H9 (cell line): ENCODE measurements around the gene TMEM140. TPM values are rescaled to one million over a fixed set of nuclear protein-coding genes. Genes with fewer than 3 reads are reported as not detected.

ENCODE experiments used
- DNase-seq: peaks from one replicate; pipeline ENCODE4 v3.0.0-alpha.2; 2017
- H2AFZ ChIP-seq: one replicate; pipeline ENCODE4 v1.6.1; 2013; ENCODE audit warnings: mild to moderate bottlenecking, low read length, control low read depth, moderate library complexity
- H2AK5ac ChIP-seq: 2 replicates; pipeline ENCODE4 v1.6.1; 2013; ENCODE audit warnings: low read length, control low read depth, mixed read lengths; ENCODE audit not compliant: insufficient read length
- H2BK120ac ChIP-seq: one replicate; pipeline ENCODE4 v1.6.1; 2013; ENCODE audit warnings: low read depth, mild to moderate bottlenecking, low read length, control low read depth, inconsistent platforms; ENCODE audit not compliant: poor library complexity, severe bottlenecking
- H2BK12ac ChIP-seq: 2 replicates; pipeline ENCODE4 v1.6.1; 2013; ENCODE audit warnings: low read length, control low read depth, mixed read lengths, low read depth; ENCODE audit not compliant: insufficient read length
- H2BK15ac ChIP-seq: 2 replicates; pipeline ENCODE4 v1.6.1; 2013; ENCODE audit warnings: low read depth, low read length, control low read depth
- H2BK20ac ChIP-seq: one replicate; pipeline ENCODE4 v1.6.1; 2013; ENCODE audit warnings: low read depth, mild to moderate bottlenecking, low read length, control low read depth, inconsistent platforms; ENCODE audit not compliant: poor library complexity, severe bottlenecking
- H2BK5ac ChIP-seq: 2 replicates; pipeline ENCODE4 v1.6.1; 2013; ENCODE audit warnings: low read length, control low read depth, mixed read lengths; ENCODE audit not compliant: insufficient read length
- H3K14ac ChIP-seq: 2 replicates; pipeline ENCODE4 v1.6.1; 2013; ENCODE audit warnings: low read length, control low read depth; ENCODE audit not compliant: insufficient read depth
- H3K18ac ChIP-seq: 2 replicates; pipeline ENCODE4 v1.6.1; 2013; ENCODE audit warnings: low read depth, mild to moderate bottlenecking, mixed read lengths, low read length, control low read depth; ENCODE audit not compliant: insufficient read length
- H3K23ac ChIP-seq: 2 replicates; pipeline ENCODE4 v1.6.1; 2013; ENCODE audit warnings: low read length, control low read depth, mixed read lengths, low read depth; ENCODE audit not compliant: insufficient read length
- H3K23me2 ChIP-seq: 2 replicates; pipeline ENCODE4 v1.6.1; 2013; ENCODE audit warnings: low read depth, mild to moderate bottlenecking, mixed read lengths, low read length, control low read depth; ENCODE audit not compliant: insufficient read length, poor library complexity, severe bottlenecking
- H3K27ac ChIP-seq: 2 replicates; pipeline ENCODE4 v1.5.1; 2013; ENCODE audit warnings: low read length, control low read depth, mixed read lengths, low read depth; ENCODE audit not compliant: insufficient read length
- H3K27me3 ChIP-seq: 2 replicates; pipeline ENCODE4 v1.6.1; 2013; ENCODE audit warnings: low read length, control low read depth, inconsistent platforms; ENCODE audit not compliant: insufficient read depth
- H3K4ac ChIP-seq: 2 replicates; pipeline ENCODE4 v1.6.1; 2013; ENCODE audit warnings: low read depth, mild to moderate bottlenecking, control low read depth, inconsistent platforms, low read length, moderate library complexity
- H3K4me1 ChIP-seq: 2 replicates; pipeline ENCODE4 v1.6.1; 2013; ENCODE audit warnings: low read length, control low read depth, inconsistent platforms; ENCODE audit not compliant: insufficient read depth
- H3K4me2 ChIP-seq: 2 replicates; pipeline ENCODE4 v1.6.1; 2013; ENCODE audit warnings: low read length, control low read depth, mixed read lengths; ENCODE audit not compliant: insufficient read length, insufficient read depth
- H3K56ac ChIP-seq: 2 replicates; pipeline ENCODE4 v1.6.1; 2013; ENCODE audit warnings: low read depth, mild to moderate bottlenecking, mixed read lengths, low read length, control low read depth; ENCODE audit not compliant: insufficient read length
- H3K79me1 ChIP-seq: 2 replicates; pipeline ENCODE4 v1.6.1; 2013; ENCODE audit warnings: low read depth, mild to moderate bottlenecking, moderate library complexity, low read length, control low read depth, inconsistent platforms; ENCODE audit not compliant: insufficient read depth, poor library complexity, severe bottlenecking
- H3K79me2 ChIP-seq: 2 replicates; pipeline ENCODE4 v1.6.1; 2013; ENCODE audit warnings: low read length, control low read depth, inconsistent platforms; ENCODE audit not compliant: insufficient read depth
- H3K9ac ChIP-seq: 2 replicates; pipeline ENCODE4 v1.6.1; 2013; ENCODE audit warnings: low read length, control low read depth, mixed read lengths; ENCODE audit not compliant: insufficient read length; ENCODE audit errors: extremely low read depth
- H3K9me3 ChIP-seq: one replicate; pipeline ENCODE4 v1.6.1; 2013; ENCODE audit warnings: low read depth, low read length, inconsistent platforms; ENCODE audit not compliant: control insufficient read depth
- H3T11ph ChIP-seq: one replicate; pipeline ENCODE4 v1.6.1; 2013; ENCODE audit warnings: mild to moderate bottlenecking, low read length, control low read depth, inconsistent platforms
- H4K20me1 ChIP-seq: one replicate; pipeline ENCODE4 v1.6.1; 2013; ENCODE audit not compliant: control insufficient read depth, insufficient read length, insufficient read depth
- H4K5ac ChIP-seq: 2 replicates; pipeline ENCODE4 v1.6.1; 2013; ENCODE audit warnings: low read depth, mild to moderate bottlenecking, mixed read lengths, low read length, control low read depth; ENCODE audit not compliant: insufficient read length
- H4K8ac ChIP-seq: replicated peaks from 2 replicates; pipeline ENCODE4 v1.6.1; 2013; ENCODE audit warnings: low read length, control low read depth, mixed read lengths, low read depth; ENCODE audit not compliant: insufficient read length
- H4K91ac ChIP-seq: 2 replicates; pipeline ENCODE4 v1.6.1; 2013; ENCODE audit warnings: low read depth, mild to moderate bottlenecking, moderate library complexity, mixed read lengths, low read length, control low read depth; ENCODE audit not compliant: insufficient read length
- H3K27ac Mint-ChIP-seq, 3 experiments: 2 replicates in 2 of 3; 3 replicates in 1 of 3; pipeline ENCODE4 v1.8.0; 2020 to 2021; ENCODE audit warnings: mixed read lengths in 3 of 3, mild to moderate bottlenecking in 1 of 3, moderate library complexity in 1 of 3
- H3K27me3 Mint-ChIP-seq: 2 replicates; pipeline ENCODE4 v1.8.0; 2021; ENCODE audit warnings: low read depth, mild to moderate bottlenecking, moderate library complexity, mixed read lengths
- H3K36me3 Mint-ChIP-seq, 3 experiments: 2 replicates in 2 of 3; 3 replicates in 1 of 3; pipeline ENCODE4 v1.8.0; 2020 to 2021; ENCODE audit warnings: low read depth in 3 of 3, mixed read lengths in 3 of 3; ENCODE audit not compliant: insufficient read depth in 1 of 3
- H3K4me1 Mint-ChIP-seq, 2 experiments: 2 replicates each; pipeline ENCODE4 v1.8.0; 2020; ENCODE audit warnings: mixed read lengths in 2 of 2
- H3K4me3 Mint-ChIP-seq, 2 experiments: 2 replicates in 1 of 2; 3 replicates in 1 of 2; pipeline ENCODE4 v1.8.0; 2020 to 2021; ENCODE audit warnings: mild to moderate bottlenecking in 2 of 2, mixed read lengths in 2 of 2, moderate library complexity in 1 of 2
- H3K9me3 Mint-ChIP-seq, 2 experiments: 2 replicates in 1 of 2; 3 replicates in 1 of 2; pipeline ENCODE4 v1.8.0; 2020; ENCODE audit warnings: mild to moderate bottlenecking in 2 of 2, mixed read lengths in 2 of 2, moderate library complexity in 1 of 2
- CTCF ChIP-seq: fragments of 200-600 bp; sonication (generic); conservative IDR thresholded peaks from 3 replicates; pipeline ENCODE4 v1.8.0; 2021; ENCODE audit warnings: antibody characterized with exemption, mild to moderate bottlenecking
- WGBS: extraction: QIAGEN DNeasy Blood & Tissue Kit; methylation state at CpG from one replicate; pipeline ENCODE4 v1.1.7; 2013; ENCODE audit warnings: missing lambda C conversion rate, low lambda C conversion rate, mixed read lengths; ENCODE audit not compliant: insufficient read length; ENCODE audit errors: extremely low coverage; 5-methylcytosine and 5-hydroxymethylcytosine counted together
- total RNA-seq: library from RNA; stranded (reverse); gene quantifications from 2 replicates; pipeline ENCODE4 v1.2.1, GENCODE V29; 2021

The TMEM140 gene
- total RNA-seq, 1 experiment from 2014 or later: not detected

- Histone ChIP-seq H3K79me1 (no peaks in the 10 kb centered on the region), H2BK5ac (no peak overlapping the region), H3K27ac (no peak overlapping the region), H3K4me2 (no peak overlapping the region), H2AK5ac (no peak overlapping the region), H2BK20ac (no peak overlapping the region), H3K18ac (no peak overlapping the region), H3K14ac (no peak overlapping the region), H3K4ac (no peak overlapping the region), H4K20me1 (no peaks in the 10 kb centered on the region), H3K9ac (no peak overlapping the region), H4K8ac (no peak overlapping the region), H3K9me3 (peaks cover 25% of the 10 kb centered on the region), H3K56ac (no peak overlapping the region), H2BK15ac (no peak overlapping the region), H2BK120ac (no peak overlapping the region), H3K23ac (no peak overlapping the region), H3K79me2 (no peaks in the 10 kb centered on the region), H2BK12ac (no peak overlapping the region), H3K4me1 (peaks cover 5% of the 10 kb centered on the region; the same call in 1 of the 2 replicates), H3T11ph (no peak overlapping the region), H3K27me3 (no peaks in the 10 kb centered on the region), H4K5ac (no peak overlapping the region), H3K23me2 (no peaks in the 10 kb centered on the region), H4K91ac (no peak overlapping the region), H2AFZ (no peak overlapping the region)
- Mint-ChIP-seq H3K4me1 (peaks cover 17 to 27% of the 10 kb centered on the region in 2 experiments), H3K27ac (no peak overlapping the region), H3K9me3 (peaks cover 34 to 37% of the 10 kb centered on the region in 2 experiments), H3K36me3 (peaks cover 22 to 49% (median 35%) of the 10 kb centered on the region in 3 experiments), H3K4me3 (no peak overlapping the region), H3K27me3 (no peaks in the 10 kb centered on the region)
- TF ChIP-seq CTCF: no peak
- WGBS: no CpG with 5 or more reads among the region's 13 CpGs
- no peak for DNase-seq
Observed at GRCh38 chr7:135178364-135178763, 30.5 kb downstream of the TMEM140 start.
